SK-N-SH (cell line): Measurements from ENCODE around the gene KLHL42. TPM values are rescaled to one million over a fixed set of nuclear protein-coding genes. Genes with fewer than 3 reads are reported as not detected.

Source experiments
- CTCF ChIA-PET: fragments of 300-600, 350-600 bp; formaldehyde crosslinking; extraction: SDS; loops from one replicate; lab custom pipeline; 2021; lab: Yijun Ruan, JAX
- POLR2A ChIA-PET: fragments of 350-600 bp; sonication (Branson Sonifier 250); formaldehyde crosslinking; extraction: SDS; loops from one replicate; lab custom pipeline; 2020; ENCODE audit warnings: antibody characterized with exemption, inconsistent platforms; lab: Yijun Ruan, JAX
- DNase-seq: peaks from one replicate; pipeline ENCODE4 v3.0.0; 2012
- H2AFZ ChIP-seq: fragments of 200-600 bp; sonication (generic); 2 replicates; pipeline ENCODE4 v1.8.1; 2016; ENCODE audit warnings: antibody characterized with exemption, mild to moderate bottlenecking, low read depth
- H3F3A ChIP-seq: fragments of 200-600 bp; sonication (generic); replicated peaks from 2 replicates; pipeline ENCODE3; 2016; ENCODE audit warnings: antibody characterized with exemption, mild to moderate bottlenecking; ENCODE audit not compliant: insufficient read depth
- H3K27ac ChIP-seq, 2 experiments: fragments of 200-500 bp in 1 of 2; fragments of 200-600 bp in 1 of 2; sonication (Bioruptor generic) in 1 of 2; sonication (generic), shearing (Covaris generic) in 1 of 2; 2 replicates each; pipeline versions ENCODE4 v1.5.1 to v1.6.1; 2014 to 2016; ENCODE audit warnings: low read depth in 2 of 2, inconsistent platforms in 1 of 2, low read length in 1 of 2, mild to moderate bottlenecking in 1 of 2, mixed read lengths in 1 of 2
- H3K27me3 ChIP-seq: fragments of 200-600 bp; sonication (generic), shearing (Covaris generic); 2 replicates; pipeline ENCODE4 v1.6.1; 2016; ENCODE audit warnings: mixed run types; ENCODE audit not compliant: insufficient read depth
- H3K36me3 ChIP-seq, 2 experiments: fragments of 200-500 bp in 1 of 2; fragments of 200-600 bp in 1 of 2; sonication (Bioruptor generic) in 1 of 2; sonication (generic) in 1 of 2; replicated peaks in 1 of 2; 2 replicates each; pipeline versions ENCODE3 to v1.5.1; 2014 to 2016; ENCODE audit warnings: low read length in 1 of 2, mild to moderate bottlenecking in 1 of 2; ENCODE audit not compliant: insufficient read depth in 2 of 2, control insufficient read depth in 1 of 2
- H3K4me1 ChIP-seq, 2 experiments: fragments of 200-500 bp in 1 of 2; fragments of 200-600 bp in 1 of 2; sonication (Bioruptor generic) in 1 of 2; sonication (generic), shearing (Covaris generic) in 1 of 2; 2 replicates each; pipeline versions ENCODE4 v1.5.1 to v1.6.1; 2014 to 2016; ENCODE audit warnings: low read depth in 1 of 2, low read length in 1 of 2, mixed run types in 1 of 2; ENCODE audit not compliant: insufficient read depth in 2 of 2, control insufficient read depth in 1 of 2
- H3K4me2 ChIP-seq: fragments of 200-600 bp; sonication (generic), shearing (Covaris generic); 2 replicates; pipeline ENCODE4 v1.6.1; 2017; ENCODE audit warnings: mixed run types
- H3K4me3 ChIP-seq, 2 experiments: fragments of 200-500 bp in 1 of 2; fragments of 200-600 bp in 1 of 2; sonication (Bioruptor generic) in 1 of 2; sonication (generic), shearing (Covaris generic) in 1 of 2; 2 replicates each; pipeline versions ENCODE4 v1.5.1 to v1.8.1; 2014 to 2016; ENCODE audit warnings: low read depth in 2 of 2, inconsistent platforms in 1 of 2, low read length in 1 of 2, mild to moderate bottlenecking in 1 of 2, mixed read lengths in 1 of 2, moderate library complexity in 1 of 2
- H3K79me2 ChIP-seq: fragments of 200-600 bp; sonication (generic); 2 replicates; pipeline ENCODE4 v1.8.1; 2017; ENCODE audit warnings: mild to moderate bottlenecking; ENCODE audit not compliant: insufficient read depth
- H3K9ac ChIP-seq: fragments of 200-600 bp; sonication (generic); 2 replicates; pipeline ENCODE4 v1.6.1; 2017; ENCODE audit warnings: mixed run types
- H3K9me2 ChIP-seq: fragments of 200-600 bp; sonication (generic); 2 replicates; pipeline ENCODE4 v1.6.1; 2017; ENCODE audit warnings: mixed run types
- H3K9me3 ChIP-seq: fragments of 200-600 bp; sonication (generic); 2 replicates; pipeline ENCODE4 v1.6.1; 2017; ENCODE audit warnings: mixed run types, mild to moderate bottlenecking, moderate library complexity
- H4K20me1 ChIP-seq: fragments of 200-600 bp; sonication (generic); 2 replicates; pipeline ENCODE4 v1.6.1; 2017; ENCODE audit warnings: mild to moderate bottlenecking, mixed run types; ENCODE audit not compliant: insufficient read depth
- CHD2 ChIP-seq: fragments of 150-350 bp; IDR thresholded peaks from 2 replicates; pipeline ENCODE4 v1.6.1; 2018; ENCODE audit warnings: low read length; ENCODE audit not compliant: partially characterized antibody
- CTCF ChIP-seq: fragments of 200-600 bp; sonication (generic); IDR thresholded peaks from 2 replicates; pipeline ENCODE4 v1.6.1; 2017; ENCODE audit warnings: antibody characterized with exemption, mild to moderate bottlenecking, moderate library complexity
- FOSL2 ChIP-seq: IDR thresholded peaks from 2 replicates; pipeline ENCODE4 v1.4.0; 2012; ENCODE audit warnings: low read depth, mild to moderate bottlenecking, moderate library complexity, borderline replicate concordance
- FOXJ3 ChIP-seq: sonication (generic); formaldehyde crosslinking; IDR thresholded peaks from 2 replicates; pipeline ENCODE4 v1.5.1; 2020; ENCODE audit warnings: mild to moderate bottlenecking, missing genetic modification reagents
- FOXM1 ChIP-seq: IDR thresholded peaks from 2 replicates; pipeline ENCODE4 v1.4.0; 2012; ENCODE audit warnings: low read depth, mild to moderate bottlenecking
- MEF2A ChIP-seq: IDR thresholded peaks from 2 replicates; pipeline ENCODE4 v1.4.0; 2012; ENCODE audit warnings: low read depth, borderline replicate concordance
- MXI1 ChIP-seq: IDR thresholded peaks from 2 replicates; pipeline ENCODE4 v1.6.1; 2012; ENCODE audit warnings: mild to moderate bottlenecking, low read depth, low read length, improper control_type of control experiment
- NFIC ChIP-seq: IDR thresholded peaks from 2 replicates; pipeline ENCODE4 v1.4.0; 2012; ENCODE audit warnings: borderline replicate concordance
- PBX3 ChIP-seq: IDR thresholded peaks from 2 replicates; pipeline ENCODE4; 2012
- POLR2AphosphoS5 ChIP-seq: IDR thresholded peaks from 2 replicates; pipeline ENCODE4 v1.6.1; 2012; ENCODE audit warnings: low read depth, low read length
- RAD21 ChIP-seq: IDR thresholded peaks from 2 replicates; pipeline ENCODE4 v1.6.1; 2012; ENCODE audit warnings: mild to moderate bottlenecking, low read length
- REST ChIP-seq: IDR thresholded peaks from 2 replicates; pipeline ENCODE4 v1.6.1; 2012; ENCODE audit warnings: mild to moderate bottlenecking, low read depth, low read length, moderate library complexity
- RFX5 ChIP-seq: IDR thresholded peaks from 2 replicates; pipeline ENCODE4 v1.6.1; 2012; ENCODE audit warnings: mild to moderate bottlenecking, improper control_type of control experiment, low read length
- RXRA ChIP-seq: IDR thresholded peaks from 2 replicates; pipeline ENCODE4 v1.4.0; 2012; ENCODE audit warnings: low read depth, mild to moderate bottlenecking, borderline replicate concordance
- TAF1 ChIP-seq: IDR thresholded peaks from 2 replicates; pipeline ENCODE4 v1.6.1; 2012; ENCODE audit warnings: low read depth, mild to moderate bottlenecking, low read length, moderate library complexity, borderline replicate concordance
- TEAD4 ChIP-seq: IDR thresholded peaks from 2 replicates; pipeline ENCODE4 v1.4.0; 2012; ENCODE audit warnings: mild to moderate bottlenecking, borderline replicate concordance; ENCODE audit not compliant: insufficient read depth
- USF1 ChIP-seq: IDR thresholded peaks from 2 replicates; pipeline ENCODE4 v1.4.0; 2012; ENCODE audit warnings: low read depth, borderline replicate concordance
- USF2 ChIP-seq: fragments of 150-350 bp; IDR thresholded peaks from 2 replicates; pipeline ENCODE4 v1.6.1; 2017; ENCODE audit warnings: antibody characterized with exemption, low read length, low read depth, borderline replicate concordance
- YY1 ChIP-seq: IDR thresholded peaks from 2 replicates; pipeline ENCODE4 v1.4.0; 2012; ENCODE audit warnings: low read depth, mild to moderate bottlenecking
- ZBTB33 ChIP-seq: IDR thresholded peaks from 2 replicates; pipeline ENCODE4 v1.4.0; 2012; ENCODE audit warnings: low read depth, borderline replicate concordance
- WGBS: methylation state at CpG from one replicate; pipeline ENCODE4 v1.1.6; 2017; ENCODE audit warnings: low lambda C conversion rate; 5-methylcytosine and 5-hydroxymethylcytosine counted together
- polyA plus RNA-seq, 3 experiments: library from polyadenylated mRNA; depleted of rRNA; stranded (reverse); fragments of >200 nt; gene quantifications; 2 replicates each; pipeline ENCODE4 v1.2.3, GENCODE V29; 2012

KLHL42 gene
- polyA plus RNA-seq, 1 of the 3 experiments (the other 2 are of a cell fraction) = 11.7 TPM

GRCh38 chr12:27840229-27840999 lies 60.4 kb downstream of the KLHL42 start (continued):
- no peak for TF ChIP-seq FOXJ3
- no peak for TF ChIP-seq REST
- TF ChIP-seq RFX5 = no peak
- no peak for TF ChIP-seq TEAD4
- no peak for TF ChIP-seq USF1

- Histone ChIP-seq H3K9me2 (no peaks in the 10 kb centered on the region), H3K27ac (no peak overlapping the region), H3K9ac (no peak overlapping the region), H3K27me3 (no peaks in the 10 kb centered on the region), H3K4me3 (no peak overlapping the region), H3K36me3 (no peaks in the 10 kb centered on the region), H3K4me1 (peaks cover 0 to 8% of the 10 kb centered on the region in 2 experiments; a peak in 2 of 4 replicates), H3K9me3 (no peaks in the 10 kb centered on the region), H3K4me2 (no peak overlapping the region), H4K20me1 (no peaks in the 10 kb centered on the region), H2AFZ (peak overlapping the region; percentile 43; the same call in 1 of the 2 replicates), H3F3A (no peaks in the 10 kb centered on the region), H3K79me2 (no peaks in the 10 kb centered on the region)
- CTCF ChIA-PET = interaction anchor here (1.1 to 1.5 kb wide), 2 partner anchors 12 to 20 kb away, joined by 4 to 5 read pairs; no protein-coding TSS in a partner anchor
- DNase-seq = no peak
- 53% methylated on average over 5 of the region's 5 CpGs for WGBS
- POLR2A ChIA-PET = no interaction called here
- TF ChIP-seq FOXM1 (no peak), FOSL2 (no peak), MEF2A (no peak), RAD21 (no peak), POLR2AphosphoS5 (no peak), YY1 (no peak), CTCF (no peak), USF2 (no peak), CHD2 (no peak), TAF1 (no peak), TEAD4 (no peak), RXRA (no peak), MXI1 (no peak), PBX3 (no peak), ZBTB33 (no peak), NFIC (no peak)
Measured at GRCh38 chr12:27841392-27841882, 61.4 kb downstream of the KLHL42 start.
